ENCODE results near the gene UCN.
"Not testable (repeated sequence)": the region's sequence is repeated elsewhere in the genome, so short reads cannot be mapped to it uniquely, and the experiment has no call there.

Gene UCN

DNA sequence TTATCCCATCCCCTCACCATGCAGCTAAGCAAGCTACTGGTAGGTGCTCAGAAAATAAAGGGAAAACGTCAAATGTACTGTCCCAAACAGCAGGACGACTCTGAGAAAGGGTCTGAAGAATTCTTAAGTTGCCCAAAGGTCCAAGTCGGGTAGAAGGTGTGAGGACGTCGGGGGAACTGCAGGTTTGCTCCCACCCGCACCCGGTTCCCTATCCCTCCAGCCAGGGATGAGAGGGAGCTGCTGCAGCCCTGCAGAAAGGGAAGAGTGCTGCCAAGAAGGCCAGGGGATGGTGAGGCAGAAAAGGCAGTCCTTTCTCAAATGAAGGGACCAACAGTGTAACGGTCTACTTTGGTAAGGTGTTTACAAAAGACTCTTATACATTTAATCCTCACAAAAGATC lies 6.9 kb upstream of the UCN start:
- DNase-seq (ENCODE audit: low read depth in 2 of 3, low spot score in 2 of 3): no peak

DNA sequence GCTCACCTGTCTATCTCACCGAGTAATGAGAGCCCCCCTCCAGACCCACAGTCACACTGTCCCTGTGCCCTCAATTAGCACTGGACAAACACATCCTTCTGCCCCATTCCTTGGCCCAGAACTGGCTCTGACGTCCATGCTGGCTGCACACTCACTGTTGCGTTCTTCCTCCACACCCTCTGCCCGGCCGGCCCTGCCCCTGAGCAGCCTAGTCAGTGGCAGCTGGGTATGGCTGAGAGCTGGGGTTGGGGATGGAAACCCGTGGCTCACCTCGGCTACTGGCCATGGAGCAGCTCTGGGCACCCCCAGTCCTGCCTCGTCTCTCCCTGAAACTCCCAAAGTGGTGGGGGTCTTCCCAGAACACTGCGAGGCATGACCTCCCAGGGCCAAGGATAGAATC lies 6.5 kb upstream of the UCN start:
- no peak for DNase-seq (ENCODE audit: low read depth in 2 of 3, low spot score in 2 of 3)

DNA sequence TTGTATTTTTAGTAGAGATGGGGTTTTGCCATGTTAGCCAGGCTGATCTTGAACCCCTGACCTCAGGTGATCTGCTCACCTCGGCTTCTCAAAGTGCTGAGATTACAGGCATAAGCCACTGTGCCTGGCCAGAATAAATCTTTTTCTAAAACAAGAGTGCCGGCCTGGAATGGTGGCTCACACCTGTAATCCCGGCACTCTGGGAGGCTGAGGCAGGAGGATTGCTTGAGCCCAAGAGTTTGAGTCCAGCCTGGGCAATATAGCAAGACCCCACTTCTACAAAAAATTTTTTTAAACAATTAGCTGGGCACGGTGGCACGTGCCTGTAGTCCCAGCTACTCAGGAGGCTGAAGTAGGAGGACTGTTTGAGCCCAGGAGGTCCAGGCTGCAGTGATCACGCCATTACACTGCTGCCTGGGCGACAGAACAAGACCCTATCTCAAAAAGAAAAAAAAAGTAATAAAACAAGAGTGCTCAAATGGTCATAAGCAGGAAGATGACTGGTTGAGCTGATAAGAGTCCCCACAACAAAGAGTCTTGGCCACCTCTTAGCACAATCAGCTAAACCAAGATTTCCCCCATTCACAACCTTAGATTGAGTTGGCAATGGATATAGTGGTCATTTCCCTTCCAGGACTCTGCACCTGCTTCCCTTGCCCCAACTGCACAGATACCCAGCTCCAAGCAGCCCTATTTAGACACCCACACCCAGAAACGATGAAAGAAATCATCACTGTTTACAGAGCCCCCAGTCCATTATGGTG lies 5.8 kb upstream of the UCN start:
- no peak for DNase-seq (ENCODE audit: low read depth in 2 of 3, low spot score in 2 of 3)

DNA sequence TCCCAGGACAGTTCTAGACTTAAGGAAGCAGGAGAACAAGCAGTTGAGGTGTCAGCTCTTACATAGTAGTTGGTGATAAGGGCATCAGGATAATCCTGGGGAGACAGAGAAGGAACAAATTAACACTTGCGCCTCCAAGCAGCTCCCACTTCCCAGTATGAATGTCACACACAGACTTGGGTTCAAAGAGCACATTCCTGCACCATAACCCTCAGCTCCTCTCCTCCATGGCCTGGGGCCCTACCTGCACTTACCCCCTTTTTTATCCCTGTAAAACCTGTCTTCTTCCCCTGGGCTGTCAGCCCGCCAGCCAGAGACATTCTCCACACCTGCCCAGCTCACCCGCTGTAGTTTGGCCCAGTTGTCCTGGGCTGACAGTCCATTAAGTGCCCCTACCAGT lies 3.9 kb upstream of the UCN start:
- no peak for DNase-seq (ENCODE audit: low read depth in 2 of 3, low spot score in 2 of 3)

DNA sequence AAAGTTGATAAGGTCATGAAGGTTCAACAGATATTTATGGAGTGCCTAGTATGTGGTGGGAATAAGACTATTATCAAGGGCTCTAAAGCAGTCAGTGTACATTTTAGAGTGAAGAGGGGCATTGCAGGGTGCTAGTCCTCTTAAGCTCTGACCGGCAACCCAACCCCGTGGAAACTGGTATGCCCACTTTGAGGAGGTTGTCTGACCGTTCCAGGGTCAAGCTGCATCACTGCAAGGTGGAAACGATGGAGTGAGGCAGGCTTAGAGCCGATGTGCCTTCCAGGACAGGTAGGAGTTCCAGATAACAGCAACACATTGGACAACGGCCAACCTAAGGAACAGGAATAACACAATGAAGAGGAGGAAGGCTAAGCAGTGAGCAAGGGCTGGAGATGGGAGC lies 1.4 kb upstream of the UCN start:
- DNase-seq (ENCODE audit: low read depth in 2 of 3, low spot score in 2 of 3): no peak

DNA sequence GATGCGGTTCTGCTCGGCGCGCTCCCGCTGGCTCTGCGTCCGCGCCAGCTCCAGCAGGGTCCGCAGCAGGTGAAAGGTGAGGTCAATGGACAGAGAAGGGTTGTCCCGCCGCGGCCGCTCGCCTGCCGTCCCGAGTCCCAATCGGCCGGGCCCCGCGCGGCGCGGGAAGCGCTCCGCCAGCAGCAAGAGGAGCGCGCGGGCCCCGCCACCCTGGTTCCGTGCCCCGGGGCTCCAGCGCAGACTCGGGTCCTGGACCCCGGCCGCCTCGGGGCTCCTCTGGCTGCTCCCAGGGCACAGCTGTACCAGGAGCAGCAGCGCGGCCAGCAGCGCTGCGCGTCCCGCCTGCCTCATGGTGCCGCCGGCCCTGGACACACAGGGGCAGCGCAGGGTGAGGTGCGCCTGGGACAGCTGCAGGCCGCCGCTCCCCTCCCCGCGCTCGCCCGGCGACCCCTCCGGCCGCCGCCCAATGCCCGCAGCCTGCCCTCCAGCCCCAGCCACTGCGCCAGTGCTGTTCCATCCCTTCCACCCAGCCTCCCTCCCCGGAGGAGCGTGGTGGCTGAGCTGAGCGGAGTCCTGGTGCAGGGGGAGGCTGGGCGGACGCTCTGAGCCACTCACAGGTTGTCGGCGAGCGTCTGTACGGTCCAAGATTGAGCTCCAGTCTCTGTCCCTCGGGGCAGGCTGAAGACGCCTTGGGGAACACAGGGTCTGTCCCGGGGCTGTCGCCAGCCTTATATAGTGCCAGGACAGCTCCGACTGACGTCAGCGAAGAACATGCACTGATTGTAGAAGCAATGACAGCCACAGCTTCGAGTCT lies 493 bp downstream of the UCN start:
- no peak for DNase-seq (ENCODE audit: low read depth in 2 of 3, low spot score in 2 of 3)

DNA sequence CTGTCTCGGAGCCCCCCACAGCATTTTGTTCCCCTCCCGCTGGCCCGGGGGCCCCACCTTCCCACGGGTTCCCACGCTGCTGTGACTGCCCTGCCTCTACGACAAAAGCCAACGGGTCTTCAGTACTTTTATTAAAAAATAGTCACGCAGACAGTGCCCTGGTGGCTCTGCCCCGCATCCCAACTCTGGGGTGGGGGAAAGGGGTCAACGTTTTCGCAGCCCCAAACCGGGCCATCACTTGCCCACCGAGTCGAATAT lies 1.0 kb downstream of the UCN start:
- no peak for DNase-seq (ENCODE audit: low read depth in 2 of 3, low spot score in 2 of 3)

DNA sequence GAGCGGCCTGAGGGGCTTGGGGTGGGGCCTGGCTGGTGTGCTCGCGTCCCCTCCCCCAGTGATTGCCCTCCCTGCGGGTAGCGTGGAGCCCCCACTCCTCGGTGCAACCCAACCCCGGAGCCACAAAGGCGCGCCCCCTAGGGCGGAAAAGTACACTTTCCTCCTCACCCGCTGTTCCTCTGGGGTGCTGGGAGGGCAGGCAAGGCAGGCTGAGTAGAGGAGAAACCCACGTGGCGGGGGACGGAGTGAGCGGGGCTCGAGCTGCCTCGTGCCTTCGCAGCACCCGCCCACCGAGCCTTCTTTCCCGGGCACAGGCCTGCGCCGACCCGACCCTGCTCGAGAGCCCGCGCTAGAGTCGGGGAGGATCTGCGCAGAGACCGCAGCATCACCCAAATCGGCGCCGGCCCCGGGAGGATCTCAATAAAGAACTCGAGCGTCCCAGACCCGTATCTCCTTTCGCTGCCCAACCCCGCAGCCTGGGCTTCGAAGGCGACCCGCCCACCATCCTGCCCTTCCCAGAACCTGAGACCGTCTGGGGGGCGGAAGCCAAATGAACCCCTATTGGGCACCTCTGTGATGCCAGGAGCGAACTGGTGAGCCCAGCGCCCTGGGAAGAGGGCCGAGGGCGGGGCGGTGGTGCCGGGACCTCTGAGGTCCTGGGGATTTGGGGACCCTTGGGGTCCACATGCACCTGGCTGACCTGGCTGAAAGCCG lies 1.5 kb downstream of the UCN start:
- DNase-seq (ENCODE audit: low read depth in 2 of 3, low spot score in 2 of 3): peak in 1 of 3 experiments; percentile 13

DNA sequence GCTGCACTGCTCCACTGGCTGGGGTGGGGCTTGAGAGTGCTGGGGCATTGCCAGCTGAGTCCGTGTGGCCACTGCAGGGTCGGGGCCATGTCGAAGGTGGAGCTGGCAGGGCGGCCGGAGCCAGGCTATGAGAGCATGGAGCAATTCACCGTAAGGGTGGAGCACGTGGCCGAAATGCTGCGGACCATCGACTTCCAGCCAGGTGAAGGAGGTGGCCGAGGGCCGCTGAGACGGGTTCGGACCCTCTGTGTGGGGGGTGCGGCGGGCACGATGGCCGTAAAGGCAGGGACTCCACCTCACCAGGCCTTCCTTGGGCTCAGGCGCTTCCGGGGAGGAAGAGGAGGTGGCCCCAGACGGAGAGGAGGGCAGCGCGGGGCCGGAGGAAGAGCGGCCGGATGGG lies 2.1 kb downstream of the UCN start:
- DNase-seq (ENCODE audit: low read depth in 2 of 3, low spot score in 2 of 3): no peak

DNA sequence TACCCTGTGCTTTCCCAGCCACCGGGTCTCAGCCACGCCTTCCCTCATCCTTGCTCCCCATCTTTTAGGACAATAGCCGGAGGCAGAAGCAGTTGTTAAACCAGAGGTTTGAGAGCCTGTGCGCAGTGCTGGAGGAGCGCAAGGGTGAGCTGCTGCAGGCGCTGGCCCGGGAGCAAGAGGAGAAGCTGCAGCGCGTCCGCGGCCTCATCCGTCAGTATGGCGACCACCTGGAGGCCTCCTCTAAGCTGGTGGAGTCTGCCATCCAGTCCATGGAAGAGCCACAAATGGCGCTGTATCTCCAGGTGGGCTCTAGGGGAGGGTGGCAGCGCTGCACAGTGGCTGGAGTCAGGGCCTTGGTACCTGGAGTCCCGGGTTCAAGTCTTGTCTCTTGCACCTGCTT lies 2.7 kb downstream of the UCN start:
- no peak for DNase-seq (ENCODE audit: low read depth in 2 of 3, low spot score in 2 of 3)

DNA sequence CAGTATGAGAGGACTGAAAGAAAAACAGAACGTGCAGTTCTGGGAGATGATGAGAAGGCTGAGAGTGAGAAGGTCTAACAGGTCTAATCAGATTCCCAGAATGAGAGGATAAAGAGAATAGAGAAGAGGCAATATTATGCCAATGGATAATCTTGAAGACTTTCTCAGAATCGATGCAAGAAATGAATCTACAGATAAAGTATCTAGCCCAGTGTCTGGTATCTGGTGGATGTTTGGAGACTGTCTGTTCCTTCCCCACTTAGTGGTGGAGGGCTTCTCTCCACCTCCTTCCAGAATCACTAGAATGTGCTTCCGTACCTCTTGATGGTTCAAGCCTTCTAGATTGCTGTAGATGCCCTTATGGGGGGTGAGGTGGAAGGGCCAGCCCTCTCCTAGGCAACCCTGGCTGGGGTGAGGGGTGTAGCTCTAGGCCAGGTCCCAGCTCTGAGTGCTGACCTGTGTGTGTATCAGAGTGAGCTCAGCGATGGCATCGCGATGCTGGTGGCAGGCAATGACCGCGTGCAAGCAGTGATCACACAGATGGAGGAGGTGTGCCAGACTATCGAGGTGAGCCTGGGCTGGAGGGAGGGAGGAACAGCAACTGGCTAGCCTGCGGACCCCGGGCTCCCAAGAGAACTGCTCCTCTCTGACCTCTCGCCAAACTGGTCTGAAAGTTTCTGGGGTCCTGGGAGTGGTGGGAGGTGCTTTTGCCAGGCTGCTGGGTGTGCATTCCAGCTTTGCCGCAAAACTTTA lies 3.6 kb downstream of the UCN start:
- no peak for DNase-seq (ENCODE audit: low read depth in 2 of 3, low spot score in 2 of 3)

DNA sequence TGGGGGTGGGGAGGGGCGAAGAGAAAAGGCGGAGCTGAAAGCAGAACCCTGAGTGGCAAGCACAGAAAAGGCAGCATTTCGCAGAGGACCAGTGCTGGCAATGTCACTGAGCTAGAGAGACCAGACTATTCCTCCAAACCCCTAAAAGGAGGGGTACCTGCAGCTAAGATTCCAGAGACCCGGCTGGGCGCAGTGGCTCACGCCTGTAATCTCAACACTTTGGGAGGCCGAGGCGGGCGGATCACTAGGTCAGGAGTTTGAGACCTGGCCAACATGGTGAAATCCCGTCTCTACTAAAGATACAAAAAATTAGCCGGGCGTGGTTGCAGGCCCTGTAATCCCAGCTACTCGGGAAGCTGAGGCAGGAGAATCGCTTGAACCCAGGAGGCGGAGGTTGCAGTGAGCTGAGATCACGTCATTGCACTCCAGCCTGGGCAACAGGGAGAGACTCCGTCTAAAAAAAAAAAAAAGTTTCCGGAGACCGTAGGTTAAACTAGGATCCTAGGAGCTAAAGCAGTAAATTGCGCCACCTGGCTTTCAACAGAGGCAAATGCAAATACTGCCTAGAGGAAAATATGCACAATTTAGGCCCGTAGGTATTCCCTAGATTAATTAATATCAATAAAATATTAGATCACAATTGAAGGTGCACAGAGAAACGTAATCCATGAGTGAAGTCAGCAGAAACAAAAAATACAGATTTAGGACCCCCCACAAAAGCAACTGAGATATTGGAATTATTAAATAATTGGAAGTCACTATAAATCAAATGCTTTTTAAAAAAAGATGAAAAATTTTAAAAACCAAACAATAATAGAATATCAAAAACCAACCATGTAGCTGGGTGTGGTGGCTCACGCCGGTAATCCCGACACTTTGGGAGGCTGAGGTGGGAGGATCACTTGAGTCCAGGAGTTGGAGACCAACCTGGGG lies 4.9 kb downstream of the UCN start:
- DNase-seq (ENCODE audit: low read depth in 2 of 3, low spot score in 2 of 3): no peak

DNA sequence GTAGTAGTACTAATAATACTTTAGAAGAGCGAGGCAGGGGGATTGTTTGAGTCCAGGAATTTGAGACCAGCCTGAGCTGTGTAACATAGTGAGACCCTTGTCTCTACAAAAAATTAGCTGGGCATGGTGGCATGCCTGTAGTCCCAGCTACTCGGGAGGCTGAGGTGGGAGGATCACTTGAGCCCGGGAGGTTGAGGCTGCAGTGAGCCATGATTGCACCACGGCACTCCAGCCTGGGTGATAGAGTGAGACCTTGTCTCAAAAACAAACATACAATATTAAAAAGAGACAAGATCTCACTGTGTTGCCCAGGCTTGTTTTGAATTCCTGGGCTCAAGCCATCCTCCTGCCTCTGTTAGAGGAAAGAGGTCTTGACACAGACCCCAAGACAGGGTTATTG lies 7.6 kb downstream of the UCN start:
- DNase-seq (ENCODE audit: low read depth in 2 of 3, low spot score in 2 of 3): not testable (repeated sequence)

DNA sequence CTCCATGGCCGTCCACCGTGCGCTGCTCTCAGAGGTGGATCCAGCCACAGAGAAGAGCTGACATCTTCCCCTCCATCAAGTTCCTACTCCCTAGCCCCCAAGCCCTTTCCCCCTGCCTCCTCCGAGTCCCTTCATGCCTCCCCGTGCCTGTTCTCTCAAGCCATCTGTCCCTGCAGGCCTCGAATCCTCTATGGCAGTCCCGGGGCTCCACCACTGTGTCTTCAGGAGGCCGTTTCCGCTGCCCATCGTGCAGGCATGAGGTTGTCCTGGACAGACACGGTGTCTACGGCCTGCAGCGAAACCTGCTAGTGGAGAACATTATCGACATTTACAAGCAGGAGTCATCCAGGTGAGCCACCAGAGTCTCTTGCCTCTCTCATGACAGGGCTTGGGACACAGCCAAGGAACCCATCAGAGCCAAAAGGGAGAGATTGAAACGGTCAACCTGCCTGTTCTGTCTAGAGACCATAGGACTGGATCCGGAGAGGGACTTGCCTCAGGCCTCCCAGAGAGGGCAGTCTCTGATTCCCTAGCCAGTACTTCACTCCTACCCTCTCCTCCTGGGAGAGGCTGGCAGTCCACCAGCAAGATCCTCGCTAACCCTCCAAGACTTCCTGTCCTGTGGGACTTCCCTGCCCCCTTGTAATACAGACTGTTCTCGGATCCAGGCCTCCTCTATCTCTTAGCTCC lies 9.7 kb downstream of the UCN start:
- no peak for DNase-seq (ENCODE audit: low read depth in 2 of 3, low spot score in 2 of 3)

DNA sequence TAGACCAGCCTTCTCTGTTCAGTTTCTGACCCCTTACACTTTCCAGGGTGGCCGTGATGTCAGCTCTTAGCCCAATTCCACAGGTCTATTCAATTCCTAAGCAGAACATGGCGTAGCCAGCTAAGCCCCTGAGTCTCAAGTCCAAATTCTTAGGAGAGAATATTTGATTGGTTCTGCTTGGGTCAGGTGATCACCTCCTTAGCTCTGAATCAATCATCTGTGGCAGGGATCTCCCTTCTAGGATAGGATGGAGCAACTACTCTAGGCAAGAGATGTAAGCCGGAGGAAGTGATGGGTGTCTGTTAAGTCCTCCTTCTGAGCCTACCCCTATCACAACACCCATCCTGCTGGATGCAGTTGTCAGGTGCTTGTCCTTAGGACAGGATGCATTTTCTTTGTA lies 11.1 kb downstream of the UCN start:
- DNase-seq (ENCODE audit: low read depth in 2 of 3, low spot score in 2 of 3): no peak

DNA sequence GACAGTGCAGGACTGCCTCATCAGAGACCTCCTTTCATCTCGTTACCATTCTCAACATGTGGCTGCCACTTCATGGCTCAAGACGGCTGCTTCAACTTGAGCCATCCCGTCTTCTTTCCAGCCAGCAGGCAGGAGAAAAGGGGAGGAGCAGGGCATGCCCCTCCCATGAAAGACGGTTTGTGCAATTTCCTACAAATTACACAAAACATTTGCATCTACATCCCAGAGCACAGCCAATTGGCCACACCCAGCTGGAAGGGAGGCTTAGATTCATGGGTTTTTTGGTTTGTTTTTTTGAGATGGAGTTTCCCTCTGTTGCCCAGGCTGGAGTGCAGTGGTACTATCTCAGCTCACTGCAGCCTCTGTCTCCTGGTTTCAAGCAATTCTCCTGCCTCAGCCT lies 11.8 kb downstream of the UCN start:
- no peak for DNase-seq (ENCODE audit: low read depth in 2 of 3, low spot score in 2 of 3)

DNA sequence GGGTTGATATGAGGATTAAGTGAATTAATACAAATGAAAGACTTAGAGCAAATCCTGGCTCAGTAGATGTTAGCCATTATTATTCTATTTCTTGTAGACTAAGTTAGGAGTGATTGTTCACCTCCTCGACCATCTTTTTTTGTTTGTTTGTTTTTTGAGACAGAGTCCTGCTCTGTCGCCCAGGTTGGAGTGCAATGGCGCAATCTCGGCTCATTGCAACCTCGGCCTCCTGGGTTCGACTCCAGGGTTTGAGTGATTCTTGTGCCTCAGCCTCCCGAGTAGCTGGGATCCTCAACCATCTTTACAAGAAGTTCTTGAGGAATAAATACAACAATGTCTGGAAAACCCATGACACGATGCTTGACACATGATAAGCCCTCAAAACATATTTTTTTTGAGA lies 13.3 kb downstream of the UCN start:
- no peak for DNase-seq (ENCODE audit: low read depth in 2 of 3, low spot score in 2 of 3)

DNA sequence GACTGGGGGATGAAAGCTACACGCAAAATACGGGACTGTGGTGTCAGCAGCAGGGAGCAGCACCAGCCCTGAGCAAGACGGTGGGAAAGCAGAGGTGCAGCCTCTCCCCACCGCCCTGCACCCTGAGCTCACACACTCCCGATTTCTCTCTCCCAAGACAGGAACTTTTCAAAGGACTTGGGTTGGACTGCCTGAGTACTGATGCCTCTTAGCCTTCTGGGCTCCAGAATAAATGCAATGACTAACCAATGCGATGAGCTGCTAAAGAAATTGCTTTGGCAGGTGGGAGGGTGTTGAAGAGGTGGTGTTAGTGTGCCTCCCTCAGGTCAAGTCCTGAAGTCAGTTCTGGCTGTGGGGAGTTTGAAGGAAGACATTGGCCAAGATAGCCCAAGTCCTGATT lies 16.4 kb downstream of the UCN start:
- DNase-seq (ENCODE audit: low read depth in 2 of 3, low spot score in 2 of 3): no peak

DNA sequence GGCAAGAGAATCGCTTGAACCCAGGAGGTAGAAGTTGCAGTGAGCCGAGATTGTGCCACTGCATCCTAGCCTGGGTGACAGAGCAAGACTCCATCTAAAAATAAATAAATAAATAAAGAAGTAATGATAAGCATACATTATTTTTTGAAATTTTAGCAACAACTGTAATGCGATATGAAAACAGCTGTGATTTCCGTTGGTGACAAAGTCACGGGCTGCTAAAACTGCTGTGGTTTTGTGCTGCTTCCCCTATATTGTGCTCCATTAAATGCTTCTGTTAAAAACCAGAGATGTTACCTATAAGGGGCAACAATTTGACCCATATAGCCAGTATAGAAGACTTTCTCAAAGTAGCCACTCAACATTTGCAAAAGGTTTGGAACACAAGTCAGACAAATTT lies 17.7 kb downstream of the UCN start:
- DNase-seq (ENCODE audit: low read depth in 2 of 3, low spot score in 2 of 3): no peak

DNA sequence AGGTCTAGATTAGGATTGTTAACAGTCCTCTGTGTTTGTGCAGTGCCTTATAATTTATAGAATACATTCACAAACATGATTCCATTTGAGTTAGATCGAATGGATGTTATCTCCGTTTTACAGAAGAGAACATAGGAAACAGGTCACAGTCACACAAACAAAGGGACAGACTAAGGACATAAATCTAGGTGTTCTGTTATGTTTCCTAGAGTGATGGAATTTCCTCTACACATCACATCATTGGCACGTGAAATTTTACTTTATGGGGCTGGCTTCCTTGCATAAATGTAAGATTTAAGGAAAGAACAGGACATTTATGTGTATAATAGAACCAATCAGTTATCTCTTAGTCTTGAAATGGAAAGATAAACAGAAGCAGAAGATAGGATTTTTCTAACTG lies 19.6 kb downstream of the UCN start:
- DNase-seq (ENCODE audit: low read depth in 2 of 3, low spot score in 2 of 3): no peak
